Caco-2 (cell line): ENCODE measurements around the gene NOM1. TPM values are rescaled to one million over a fixed set of nuclear protein-coding genes. Genes with fewer than 3 reads are reported as not detected.

ENCODE experiments used
- BruUV-seq: library from RNA; stranded (reverse); fragments of 400-500 nt; replicated peaks from 2 replicates; lab custom pipeline; 2021; lab: Mats Ljungman, UMichigan
- CTCF ChIA-PET: fragments of 300-600 bp; sonication (Branson Sonifier 250); formaldehyde crosslinking; loops from one replicate; lab custom pipeline; 2022; ENCODE audit warnings: antibody characterized with exemption; lab: Charles Lee
- POLR2A ChIA-PET: fragments of 300-600 bp; sonication (Branson Sonifier 250); formaldehyde crosslinking; loops from one replicate; lab custom pipeline; 2022; ENCODE audit warnings: antibody characterized with exemption; lab: Charles Lee
- DNase-seq, 2 experiments: peaks; one replicate each; pipeline versions ENCODE4 v3.0.0 to v3.0.0-alpha.2; 2020 to 2022
- H3K27me3 ChIP-seq: replicated peaks from 2 replicates; pipeline ENCODE4 v1.6.0; 2011; ENCODE audit warnings: low read length; ENCODE audit not compliant: control insufficient read depth, insufficient read depth
- H3K36me3 ChIP-seq: 2 replicates; pipeline ENCODE4 v1.5.1; 2011; ENCODE audit warnings: low read length; ENCODE audit not compliant: control insufficient read depth, insufficient read depth
- H3K4me1 ChIP-seq: fragments of 250-450 bp; sonication (Bioruptor Pico); 2 replicates; pipeline ENCODE4 v1.5.1; 2020; ENCODE audit warnings: mild to moderate bottlenecking
- H3K4me3 ChIP-seq: 2 replicates; pipeline ENCODE4 v1.5.1; 2011; ENCODE audit warnings: low read depth, mild to moderate bottlenecking, control low read depth, low read length
- H3K9me3 ChIP-seq: fragments of 250-450 bp; sonication (Bioruptor Pico); 2 replicates; pipeline ENCODE4 v1.5.1; 2020; ENCODE audit warnings: mild to moderate bottlenecking, moderate library complexity
- H3K27ac Mint-ChIP-seq: one replicate; pipeline ENCODE4 v1.8.0; 2022; ENCODE audit warnings: mixed read lengths; ENCODE audit not compliant: unreplicated experiment
- H3K27me3 Mint-ChIP-seq: one replicate; pipeline ENCODE4 v1.8.0; 2022; ENCODE audit warnings: mixed read lengths; ENCODE audit not compliant: insufficient read depth, unreplicated experiment
- H3K36me3 Mint-ChIP-seq: one replicate; pipeline ENCODE4 v1.8.0; 2022; ENCODE audit warnings: mild to moderate bottlenecking, mixed read lengths; ENCODE audit not compliant: insufficient read depth, unreplicated experiment
- H3K4me1 Mint-ChIP-seq: one replicate; pipeline ENCODE4 v1.8.0; 2022; ENCODE audit warnings: low read depth, mixed read lengths; ENCODE audit not compliant: unreplicated experiment
- H3K4me3 Mint-ChIP-seq: one replicate; pipeline ENCODE4 v1.8.0; 2022; ENCODE audit warnings: mild to moderate bottlenecking, moderate library complexity, mixed read lengths; ENCODE audit not compliant: unreplicated experiment
- H3K9me3 Mint-ChIP-seq: one replicate; pipeline ENCODE4 v1.8.0; 2022; ENCODE audit warnings: mixed read lengths; ENCODE audit not compliant: unreplicated experiment
- CTCF ChIP-seq, 2 experiments: fragments of 200-600 bp in 1 of 2; IDR thresholded peaks; 1 replicate in 1 of 2; 2 replicates in 1 of 2; pipeline versions ENCODE4 v1.5.1 to v1.8.0; 2011 to 2022; ENCODE audit warnings: antibody characterized with exemption in 1 of 2, control low read depth in 1 of 2, inconsistent platforms in 1 of 2, low read depth in 1 of 2, low read length in 1 of 2, mild to moderate bottlenecking in 1 of 2, moderate library complexity in 1 of 2; ENCODE audit not compliant: insufficient read depth in 1 of 2, severe bottlenecking in 1 of 2, unreplicated experiment in 1 of 2
- intact Hi-C: fragments of 100-400 bp; cut with micrococcal nuclease; formaldehyde crosslinking; loops from one replicate; pipeline ENCODE4 v1.10.0; 2022; ENCODE audit not compliant: unreplicated experiment
- total RNA-seq: library from RNA; stranded (reverse); gene quantifications from 2 replicates; pipeline ENCODE4 v1.2.3, GENCODE V29; 2022

The NOM1 gene
- total RNA-seq, 1 experiment from 2014 or later: 37.7 TPM

DNA sequence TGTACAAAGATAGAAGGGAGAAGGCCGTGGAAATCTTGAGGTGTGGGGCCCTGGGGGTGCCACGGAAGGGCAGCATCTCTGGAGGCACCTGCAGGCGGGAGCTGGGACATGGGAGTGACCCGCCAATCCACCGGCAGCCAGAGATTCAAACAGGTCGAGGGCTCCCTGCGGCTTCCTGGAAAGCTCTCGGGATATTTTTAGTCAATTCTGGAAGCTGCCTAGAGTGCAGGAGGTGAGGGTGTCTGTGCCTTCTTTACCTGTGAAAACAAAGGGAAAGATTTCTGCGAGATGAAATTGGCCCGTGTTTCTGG lies 44.4 kb downstream of the NOM1 start:
- CTCF ChIA-PET: no interaction called here
- peaks cover 7% of the 10 kb centered on the region for H3K36me3 Mint-ChIP-seq
- Histone ChIP-seq H3K27me3 (no peaks in the 10 kb centered on the region), H3K36me3 (no peaks in the 10 kb centered on the region), H3K4me3 (no peak overlapping the region), H3K9me3 (no peaks in the 10 kb centered on the region), H3K4me1 (peaks cover 3% of the 10 kb centered on the region; the same call in 1 of the 2 replicates)
- no peak overlapping the region for H3K4me3 Mint-ChIP-seq
- no peak overlapping the region for H3K27ac Mint-ChIP-seq
- H3K27me3 Mint-ChIP-seq: no peaks in the 10 kb centered on the region
- intact Hi-C loops: no loop called here
- BruUV-seq: no TSS peak
- H3K4me1 Mint-ChIP-seq: no peaks in the 10 kb centered on the region
- H3K9me3 Mint-ChIP-seq: no peaks in the 10 kb centered on the region
- POLR2A ChIA-PET: no interaction called here
- no peak for TF ChIP-seq CTCF (IDR thresholded peaks at IDR 0.05; ENCODE audit: insufficient read depth in 1 of 2, low read depth in 1 of 2, low read length in 1 of 2, severe bottlenecking in 1 of 2, unreplicated experiment in 1 of 2)
- DNase-seq: no peak

- Mint-ChIP-seq H3K27me3 (no peaks in the 10 kb centered on the region), H3K4me1 (no peaks in the 10 kb centered on the region), H3K36me3 (peaks cover 5% of the 10 kb centered on the region), H3K27ac (no peak overlapping the region), H3K9me3 (no peaks in the 10 kb centered on the region), H3K4me3 (no peak overlapping the region)
- no peak for TF ChIP-seq CTCF (IDR thresholded peaks at IDR 0.05; ENCODE audit: insufficient read depth in 1 of 2, low read depth in 1 of 2, low read length in 1 of 2, severe bottlenecking in 1 of 2, unreplicated experiment in 1 of 2)
- Histone ChIP-seq H3K27me3 (no peaks in the 10 kb centered on the region), H3K4me3 (no peak overlapping the region), H3K9me3 (no peaks in the 10 kb centered on the region), H3K36me3 (no peaks in the 10 kb centered on the region), H3K4me1 (peaks cover 8% of the 10 kb centered on the region; the same call in 1 of the 2 replicates)
- ChIA-PET CTCF (no interaction called here), POLR2A (no interaction called here)
- no peak for DNase-seq
- no TSS peak for BruUV-seq
- intact Hi-C loops: no loop called here
Measured at GRCh38 chr7:156994417-156994816, 44.9 kb downstream of the NOM1 start.

GRCh38 chr7:156998988-156999957 lies 49.8 kb downstream of the NOM1 start:
- TSS peak; percentile 36 for BruUV-seq
- POLR2A ChIA-PET: no interaction called here
- H3K9me3 Mint-ChIP-seq: no peaks in the 10 kb centered on the region
- Histone ChIP-seq H3K4me3 (peak overlapping the region; percentile 66), H3K4me1 (peaks cover 13% of the 10 kb centered on the region), H3K9me3 (no peaks in the 10 kb centered on the region), H3K27me3 (no peaks in the 10 kb centered on the region), H3K36me3 (no peaks in the 10 kb centered on the region)
- CTCF ChIA-PET: interaction anchor here (0.7 kb wide), 1 partner anchor 226 kb away, joined by 4 read pairs; no protein-coding TSS in a partner anchor
- H3K36me3 Mint-ChIP-seq: peaks cover 15% of the 10 kb centered on the region
- H3K27me3 Mint-ChIP-seq: no peaks in the 10 kb centered on the region
- DNase-seq: peak; percentile 78 to 84
- no peak for TF ChIP-seq CTCF (IDR thresholded peaks at IDR 0.05; ENCODE audit: insufficient read depth in 1 of 2, low read depth in 1 of 2, low read length in 1 of 2, severe bottlenecking in 1 of 2, unreplicated experiment in 1 of 2)
- H3K27ac Mint-ChIP-seq: no peak overlapping the region
- peaks cover 6% of the 10 kb centered on the region for H3K4me1 Mint-ChIP-seq
- intact Hi-C loops: loop anchor here (1.0 to 2.0 kb wide), 2 partner anchors 10 to 16 kb away; no protein-coding TSS in a partner anchor
- peak overlapping the region; percentile 73 for H3K4me3 Mint-ChIP-seq
